ENCODE results near the gene ANOS1. TPM values are rescaled to one million over a fixed set of nuclear protein-coding genes. Genes with fewer than 3 reads are reported as not detected.

Gene ANOS1
- total RNA-seq, 8 experiments from 2014 or later = 3.1 to 38.4 (median 7.2) TPM

Other genes with a start within 250 kb of the ANOS1 start
- 1 to 10 TPM in 1 of 8 experiments, under 1 TPM in 1, not detected in 6; 0.11 to 3.8 TPM for gene FAM9A, start 69.2 kb upstream of the ANOS1 start, total RNA-seq

Data from motor neuron (in vitro differentiated cells).